IMR-90 (cell line): ENCODE measurements around the gene CIRBP. TPM values are rescaled to one million over a fixed set of nuclear protein-coding genes. Genes with fewer than 3 reads are reported as not detected.

Experiments
- ATAC-seq: fragments of 200-7000 bp; cut with Tn5 transposase; 2 replicates; pipeline ENCODE4 v1.9.1; 2020; ENCODE audit warnings: low read depth, mild to moderate bottlenecking, moderate library complexity
- BruUV-seq: library from RNA; stranded (reverse); fragments of 400-500 nt; replicated peaks from 2 replicates; lab custom pipeline; 2021; lab: Mats Ljungman, UMichigan
- CTCF ChIA-PET: fragments of 300-600 bp; formaldehyde crosslinking; extraction: SDS; loops from one replicate; lab custom pipeline; 2021; ENCODE audit warnings: antibody characterized with exemption; lab: Yijun Ruan, JAX
- POLR2A ChIA-PET: fragments of 300-600 bp; sonication (Branson Sonifier 250); formaldehyde crosslinking; loops from one replicate; lab custom pipeline; 2022; ENCODE audit warnings: antibody characterized with exemption; ENCODE audit not compliant: unreplicated experiment; lab: Charles Lee
- DNase-seq: peaks from one replicate; pipeline ENCODE4 v3.0.0; 2013
- H2AFZ ChIP-seq: replicated peaks from 2 replicates; pipeline ENCODE3; 2013; ENCODE audit warnings: low read length, mild to moderate bottlenecking; ENCODE audit not compliant: poor library complexity
- H2AK5ac ChIP-seq: 2 replicates; pipeline ENCODE4 v1.6.1; 2013; ENCODE audit warnings: low read depth, low read length, inconsistent platforms
- H2AK9ac ChIP-seq: replicated peaks from 2 replicates; pipeline ENCODE3; 2013; ENCODE audit warnings: mild to moderate bottlenecking, low read depth, low read length, moderate library complexity; ENCODE audit not compliant: poor library complexity
- H2BK120ac ChIP-seq: 2 replicates; pipeline ENCODE4 v1.6.1; 2013; ENCODE audit warnings: low read depth, low read length, inconsistent platforms
- H2BK15ac ChIP-seq: 3 replicates; pipeline ENCODE4 v1.6.1; 2013; ENCODE audit warnings: low read depth, low read length, inconsistent platforms
- H2BK20ac ChIP-seq: 2 replicates; pipeline ENCODE4 v1.6.1; 2013; ENCODE audit warnings: low read depth, mild to moderate bottlenecking, inconsistent platforms, low read length, moderate library complexity
- H2BK5ac ChIP-seq: 2 replicates; pipeline ENCODE4 v1.6.1; 2013; ENCODE audit warnings: mild to moderate bottlenecking, low read depth, low read length, inconsistent platforms; ENCODE audit not compliant: poor library complexity, severe bottlenecking
- H3K14ac ChIP-seq: replicated peaks from 2 replicates; pipeline ENCODE4 v1.6.1; 2013; ENCODE audit warnings: low read depth, low read length, inconsistent platforms
- H3K18ac ChIP-seq: 2 replicates; pipeline ENCODE4 v1.6.1; 2013; ENCODE audit warnings: low read depth, low read length, control low read depth
- H3K23ac ChIP-seq: 2 replicates; pipeline ENCODE4 v1.6.1; 2013; ENCODE audit warnings: low read depth, low read length, inconsistent platforms
- H3K27ac ChIP-seq: 2 replicates; pipeline ENCODE4 v1.5.1; 2013; ENCODE audit warnings: mild to moderate bottlenecking, control low read depth, low read length; ENCODE audit not compliant: insufficient read depth
- H3K27me3 ChIP-seq: 2 replicates; pipeline ENCODE4 v1.6.1; 2013; ENCODE audit warnings: low read length; ENCODE audit not compliant: control insufficient read depth, insufficient read depth
- H3K36me3 ChIP-seq: 2 replicates; pipeline ENCODE4 v1.6.1; 2013; ENCODE audit warnings: low read length, mixed read lengths; ENCODE audit not compliant: control insufficient read depth, insufficient read depth
- H3K4ac ChIP-seq: 2 replicates; pipeline ENCODE4 v1.6.1; 2013; ENCODE audit warnings: low read depth, low read length, inconsistent platforms
- H3K4me1 ChIP-seq: 2 replicates; pipeline ENCODE4 v1.6.1; 2013; ENCODE audit warnings: low read length, mixed read lengths; ENCODE audit not compliant: control insufficient read depth, insufficient read depth
- H3K4me2 ChIP-seq: 2 replicates; pipeline ENCODE4 v1.6.1; 2013; ENCODE audit warnings: low read depth, mild to moderate bottlenecking, control low read depth, low read length, moderate library complexity
- H3K4me3 ChIP-seq: 2 replicates; pipeline ENCODE4 v1.5.1; 2013; ENCODE audit warnings: low read depth, mild to moderate bottlenecking, control low read depth, low read length, moderate library complexity; ENCODE audit not compliant: insufficient read depth
- H3K56ac ChIP-seq: 2 replicates; pipeline ENCODE4 v1.6.1; 2013; ENCODE audit warnings: low read length, inconsistent platforms; ENCODE audit not compliant: insufficient read depth; ENCODE audit errors: extremely low read depth
- H3K79me1 ChIP-seq, 2 experiments: 2 replicates each; pipeline ENCODE4 v1.6.1; 2013; ENCODE audit warnings: low read length in 2 of 2, inconsistent platforms in 1 of 2, low read depth in 1 of 2
- H3K9ac ChIP-seq: 2 replicates; pipeline ENCODE4 v1.6.1; 2013; ENCODE audit warnings: low read depth, low read length, control low read depth
- H3K9me1 ChIP-seq: 2 replicates; pipeline ENCODE4 v1.6.1; 2013; ENCODE audit warnings: low read length, inconsistent platforms; ENCODE audit not compliant: insufficient read depth
- H3K9me3 ChIP-seq: 2 replicates; pipeline ENCODE4 v1.6.1; 2013; ENCODE audit warnings: low read length; ENCODE audit not compliant: control insufficient read depth, insufficient read depth
- H4K20me1 ChIP-seq: 2 replicates; pipeline ENCODE4 v1.6.1; 2013; ENCODE audit warnings: low read length, inconsistent platforms; ENCODE audit not compliant: insufficient read depth
- H4K5ac ChIP-seq: 2 replicates; pipeline ENCODE4 v1.6.1; 2013; ENCODE audit warnings: mild to moderate bottlenecking, low read depth, low read length, control low read depth
- H4K8ac ChIP-seq, 2 experiments: 2 replicates each; pipeline ENCODE4 v1.6.1; 2013; ENCODE audit warnings: low read depth in 2 of 2, low read length in 2 of 2, control low read depth in 1 of 2, inconsistent platforms in 1 of 2
- H4K91ac ChIP-seq: 2 replicates; pipeline ENCODE4 v1.6.1; 2013; ENCODE audit warnings: low read depth, low read length, inconsistent platforms; ENCODE audit not compliant: insufficient read depth
- CEBPB ChIP-seq: IDR thresholded peaks from 2 replicates; pipeline ENCODE4 v1.6.1; 2012; ENCODE audit warnings: low read depth, low read length, improper control_type of control experiment
- FOS ChIP-seq: fragments of 150-350 bp; IDR thresholded peaks from 2 replicates; pipeline ENCODE4 v1.6.1; 2016; ENCODE audit warnings: low read depth, low read length
- POLR2A ChIP-seq: IDR thresholded peaks from 2 replicates; pipeline ENCODE4 v1.6.1; 2012; ENCODE audit warnings: mild to moderate bottlenecking, low read depth, low read length
- WGBS, 2 experiments: methylation state at CpG; one replicate each; pipeline versions ENCODE4 v1.1.5 to v1.1.7; 2013; ENCODE audit warnings: missing lambda C conversion rate in 2 of 2; ENCODE audit not compliant: insufficient read length in 1 of 2; ENCODE audit errors: extremely low coverage in 2 of 2; 5-methylcytosine and 5-hydroxymethylcytosine counted together
- dilution Hi-C: fragments of 300-500 bp; cut with HindIII; formaldehyde crosslinking; loops from one replicate; pipeline ENCODE4 v1.14.3; 2018; ENCODE audit warnings: low sequenced_read_pairs; ENCODE audit not compliant: unreplicated experiment
- in situ Hi-C: fragments of 300-500 bp; cut with MboI; formaldehyde crosslinking; loops from 3 replicates; pipeline ENCODE4 v1.14.3; 2019; ENCODE audit warnings: low sequenced_read_pairs, inconsistent platforms, mixed read lengths
- intact Hi-C: fragments of 100-400 bp; cut with micrococcal nuclease; formaldehyde crosslinking; loops from 2 replicates; pipeline ENCODE4 v1.10.0; 2022
- polyA plus RNA-seq, 3 experiments: library from polyadenylated mRNA; depleted of rRNA; stranded (reverse); fragments of >200 nt; gene quantifications; 2 replicates each; pipeline ENCODE4 v1.2.3, GENCODE V29; 2012; ENCODE audit warnings: low replicate concordance in 1 of 3
- total RNA-seq: library from RNA; depleted of rRNA; stranded (reverse); fragments of >200 nt; gene quantifications from 2 replicates; pipeline ENCODE4 v1.2.3, GENCODE V29; 2012

CIRBP gene
- total and polyA plus RNA-seq, 2 of the 4 experiments (the other 2 are of a cell fraction): 299 to 542 TPM

DNA sequence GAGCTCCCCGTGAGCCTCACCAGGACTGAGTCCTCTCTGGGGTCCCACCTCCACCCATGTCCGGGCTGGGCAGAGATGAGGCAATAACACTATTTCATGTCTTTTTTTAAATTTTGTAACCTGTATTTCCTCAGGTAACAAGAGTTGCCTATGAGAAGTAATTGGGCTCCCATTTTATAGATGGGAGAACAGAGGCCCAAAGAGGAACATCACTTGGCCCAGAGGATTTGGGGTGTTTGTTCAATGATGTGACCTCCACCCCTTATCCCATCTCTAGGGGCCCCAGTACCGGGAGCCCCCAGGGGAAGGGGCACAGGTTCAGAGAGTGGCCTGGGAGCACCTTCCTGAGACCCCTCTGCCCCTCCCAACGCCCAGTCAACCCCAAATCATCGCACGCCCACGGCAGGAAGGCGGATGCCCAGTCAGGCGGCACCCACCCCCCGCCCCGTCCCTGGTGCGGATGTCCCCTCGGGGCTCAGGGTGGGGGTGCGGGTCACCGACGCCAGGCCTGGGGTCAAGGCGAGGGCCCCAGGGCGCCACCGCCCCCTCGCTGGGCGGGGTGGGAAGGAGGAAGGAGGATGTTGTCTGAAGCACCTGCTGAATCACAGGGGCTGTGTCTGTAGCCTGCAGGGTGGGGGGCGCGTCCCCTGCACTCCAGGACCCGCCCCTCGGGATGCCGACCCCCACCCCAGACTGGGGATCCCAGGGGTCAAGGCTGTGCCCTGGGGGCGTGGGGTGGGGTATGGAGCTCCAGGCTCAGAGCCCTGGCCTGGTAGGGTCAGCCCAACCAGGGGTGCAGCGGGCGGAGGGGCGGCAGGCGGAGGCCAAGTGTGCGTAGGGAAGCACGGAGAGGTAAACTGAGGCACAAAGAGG lies 9.0 kb upstream of the CIRBP start:
- Histone ChIP-seq H2BK20ac (no peak overlapping the region), H3K14ac (0 out of 2 replicates have a peak overlapping the region, but pooled peaks have one; percentile 0), H3K9ac (no peak overlapping the region), H3K9me1 (peaks cover 9% of the 10 kb centered on the region), H3K4me3 (no peak overlapping the region), H3K27ac (peak overlapping the region; percentile 71), H2AFZ (peak overlapping the region; percentile 71), H3K27me3 (no peaks in the 10 kb centered on the region), H3K23ac (no peak overlapping the region), H3K79me1 (peaks cover 0 to 68% of the 10 kb centered on the region in 2 experiments; a peak in 2 of 4 replicates), H2AK9ac (peak overlapping the region; percentile 97), H4K5ac (no peak overlapping the region), H3K18ac (no peak overlapping the region), H3K4me1 (peaks cover 47% of the 10 kb centered on the region), H2BK5ac (peak overlapping the region; percentile 78), H2BK15ac (no peak overlapping the region; the same call in 2 of the 3 replicates), H4K91ac (no peak overlapping the region), H4K20me1 (peaks cover 53% of the 10 kb centered on the region), H3K4ac (peak overlapping the region; percentile 72), H3K9me3 (no peaks in the 10 kb centered on the region), H2BK120ac (peak overlapping the region; percentile 75; the same call in 1 of the 2 replicates), H4K8ac (peak overlapping the region in 1 of 2 experiments; percentile 57; a peak in 2 of 4 replicates), H2AK5ac (peak overlapping the region; percentile 90), H3K56ac (no peak overlapping the region), H3K4me2 (peak overlapping the region; percentile 64), H3K36me3 (peaks cover 36% of the 10 kb centered on the region)
- ChIA-PET CTCF (interaction anchor here (1.4 kb wide), 1 partner anchor 15 kb away, joined by 5 read pairs; no protein-coding TSS in a partner anchor), POLR2A (interaction anchor here (0.7 kb wide), 1 partner anchor 9 kb away, joined by 3 read pairs; no protein-coding TSS in a partner anchor)
- in situ Hi-C loops (no loop called here), dilution Hi-C loops (no loop called here), intact Hi-C loops (no loop called here)
- ATAC-seq (peak; percentile 3), DNase-seq (no peak)
- WGBS, 2 experiments: 23% methylated on average over 8 of the region's 33 CpGs; no CpG with 5 or more reads in 1 of the 2 experiments
- no TSS peak for BruUV-seq
- peak; percentile 55; the same call in 1 of the 2 replicates for TF ChIP-seq CEBPB
- no peak for TF ChIP-seq FOS
- TF ChIP-seq POLR2A: peak; percentile 27
